GM19328 (cell line): ENCODE results near the gene DAB1.

Experiments
- ATAC-seq: cut with Tn5 transposase; IDR thresholded peaks from one replicate; pipeline ENCODE4 v1.9.1; 2021; ENCODE audit warnings: mild to moderate bottlenecking, moderate library complexity; ENCODE audit not compliant: unreplicated experiment

The DAB1 gene

GRCh38 chr1:57131701-57132394 is 292.0 kb downstream of the DAB1 start:
- ATAC-seq: no peak

GRCh38 chr1:57131257-57131656 is 292.6 kb downstream of the DAB1 start:
- ATAC-seq: no peak

- ATAC-seq: no peak
Measured at GRCh38 chr1:57129865-57130264, 294.0 kb downstream of the DAB1 start.

- ATAC-seq: no peak
Measured at GRCh38 chr1:57127976-57128375, 295.9 kb downstream of the DAB1 start.

GRCh38 chr1:57124768-57125446 is 299.0 kb downstream of the DAB1 start:
- no peak for ATAC-seq

GRCh38 chr1:57124170-57124569 is 299.7 kb downstream of the DAB1 start:
- no peak for ATAC-seq

GRCh38 chr1:57122031-57122430 is 301.8 kb downstream of the DAB1 start:
- no peak for ATAC-seq

GRCh38 chr1:57118948-57119603 is 304.8 kb downstream of the DAB1 start:
- no peak for ATAC-seq

GRCh38 chr1:57117753-57118152 is 306.1 kb downstream of the DAB1 start:
- ATAC-seq: no peak

- ATAC-seq: no peak
Measured at GRCh38 chr1:57116871-57117270, 307.0 kb downstream of the DAB1 start.

GRCh38 chr1:57115030-57115614 is 308.7 kb downstream of the DAB1 start:
- ATAC-seq: no peak

- no peak for ATAC-seq
Measured at GRCh38 chr1:57112148-57112547, 311.7 kb downstream of the DAB1 start.

GRCh38 chr1:57111175-57111574 is 312.7 kb downstream of the DAB1 start:
- no peak for ATAC-seq

GRCh38 chr1:57109883-57110282 is 314.0 kb downstream of the DAB1 start:
- ATAC-seq: no peak

- ATAC-seq: no peak
Measured at GRCh38 chr1:57109247-57109646, 314.6 kb downstream of the DAB1 start.

GRCh38 chr1:57106296-57106695 is 317.6 kb downstream of the DAB1 start:
- ATAC-seq: no peak

GRCh38 chr1:57102561-57103326 is 321.1 kb downstream of the DAB1 start:
- ATAC-seq: no peak

GRCh38 chr1:57101209-57101608 is 322.7 kb downstream of the DAB1 start:
- no peak for ATAC-seq

GRCh38 chr1:57094749-57095148 is 329.1 kb downstream of the DAB1 start:
- no peak for ATAC-seq

- ATAC-seq: no peak
Measured at GRCh38 chr1:57093122-57093521, 330.7 kb downstream of the DAB1 start.

GRCh38 chr1:57091642-57092041 is 332.2 kb downstream of the DAB1 start:
- ATAC-seq: no peak
